Kidney (tissue), 14 donors: ENCODE data around the gene BECN2. TPM values are rescaled to one million over a fixed set of nuclear protein-coding genes. Genes with fewer than 3 reads are reported as not detected.

ENCODE experiments used
- DNase-seq, 5 donors: peaks; one replicate each; pipeline ENCODE4 v3.0.0-alpha.2; 2013 to 2020
- FAIRE-seq: peaks from 2 replicates; lab custom pipeline; 2012; peaks lifted over from hg19 to GRCh38; lab: Jason Lieb, UNC
- H3K27ac ChIP-seq, 2 donors: one replicate each; pipeline ENCODE4 v1.7.0; 2013; ENCODE audit warnings: low read depth in 2 of 2, low read length in 2 of 2, inconsistent platforms in 1 of 2
- H3K27me3 ChIP-seq: one replicate; pipeline ENCODE4 v1.7.1; 2013; ENCODE audit warnings: low read length, inconsistent platforms; ENCODE audit not compliant: control insufficient read depth, insufficient read depth
- H3K36me3 ChIP-seq, 3 donors: one replicate each; pipeline versions ENCODE4 v1.7.0 to v1.7.1; 2013; ENCODE audit warnings: low read length in 3 of 3, control low read depth in 1 of 3, inconsistent platforms in 1 of 3; ENCODE audit not compliant: insufficient read depth in 3 of 3, control insufficient read depth in 2 of 3
- H3K4me1 ChIP-seq, 3 donors: one replicate each; pipeline versions ENCODE4 v1.7.0 to v1.7.1; 2013; ENCODE audit warnings: low read length in 3 of 3, inconsistent platforms in 1 of 3, low read depth in 1 of 3; ENCODE audit not compliant: control insufficient read depth in 2 of 3, insufficient read depth in 2 of 3
- H3K4me3 ChIP-seq, 3 donors: one replicate each; pipeline versions ENCODE4 v1.7.0 to v1.8.1; 2013; ENCODE audit warnings: low read length in 3 of 3, control low read depth in 1 of 3, inconsistent platforms in 1 of 3
- H3K9ac ChIP-seq, 3 donors: one replicate each; pipeline versions ENCODE4 v1.7.0 to v1.7.1; 2013; ENCODE audit warnings: low read length in 3 of 3, control low read depth in 1 of 3, inconsistent platforms in 1 of 3
- H3K9me3 ChIP-seq, 3 donors: one replicate each; pipeline versions ENCODE4 v1.7.0 to v1.7.1; 2013; ENCODE audit warnings: low read length in 3 of 3, control low read depth in 1 of 3, inconsistent platforms in 1 of 3; ENCODE audit not compliant: control insufficient read depth in 2 of 3, insufficient read depth in 1 of 3
- CTCF ChIP-seq: IDR thresholded peaks from 3 replicates; pipeline ENCODE4 v1.5.1; 2012; ENCODE audit warnings: mild to moderate bottlenecking, moderate library complexity, borderline replicate concordance; ENCODE audit not compliant: insufficient read depth; ENCODE audit errors: extremely low read depth
- intact Hi-C: fragments of 100-400 bp; cut with DNase I; formaldehyde crosslinking; loops from one replicate; pipeline ENCODE4 v1.11.1; 2022
- polyA plus RNA-seq: library from polyadenylated mRNA; stranded (reverse); fragments of 350-450 nt; fragmentation: Illumina TruSeq; extraction: RNeasy Lipid Tissue Mini Kit (QIAGEN cat#74804); gene quantifications from one replicate; pipeline ENCODE4 v1.2.3, GENCODE V29; 2014; ENCODE audit warnings: low read depth, low replicate concordance; ENCODE audit not compliant: insufficient read depth
- total RNA-seq: library from RNA; stranded (reverse); fragmentation: NEBNext Ultra II Directional; extraction: Animal tissue kit (Norgen Biotek cat#: 25700); gene quantifications from one replicate; pipeline ENCODE4 v1.2.1, GENCODE V29; 2021
- donor health status: control.
- donor health status: control.
- donor health status: control.
- donor health status: control.
- donor health status: control.
- donor health status: DM: yes; HTN: yes; CAD: no.
- donor health status: Normal renal cell carcinoma (clear cell type).

BECN2 gene
- total and polyA plus RNA-seq, 2 donors from 2014 or later = not detected

- no peaks in the 10 kb centered on the region for H3K36me3 ChIP-seq
- no peaks in the 10 kb centered on the region for H3K27me3 ChIP-seq
- intact Hi-C loops = no loop called here
- FAIRE-seq (no peak), DNase-seq (no peak)
- H3K27ac ChIP-seq = no peak overlapping the region
- TF ChIP-seq CTCF = no peak
- no peaks in the 10 kb centered on the region for H3K4me1 ChIP-seq
- H3K9ac ChIP-seq = no peak overlapping the region
- no peak overlapping the region for H3K4me3 ChIP-seq
- no peaks in the 10 kb centered on the region for H3K9me3 ChIP-seq
These were observed 30.2 kb upstream of the BECN2 start for GRCh38 chr1:241927321-241927720.

GRCh38 chr1:241932845-241933244, 24.7 kb upstream of the BECN2 start:
- DNase-seq = no peak
- intact Hi-C loops = no loop called here
- no peak overlapping the region for H3K4me3 ChIP-seq
- no peaks in the 10 kb centered on the region for H3K36me3 ChIP-seq
- no peak for TF ChIP-seq CTCF
- no peak overlapping the region for H3K27ac ChIP-seq
- H3K4me1 ChIP-seq = no peaks in the 10 kb centered on the region
- no peak for FAIRE-seq
- no peak overlapping the region for H3K9ac ChIP-seq
- H3K27me3 ChIP-seq = no peaks in the 10 kb centered on the region
- no peaks in the 10 kb centered on the region for H3K9me3 ChIP-seq

GRCh38 chr1:241934201-241934848, 23.2 kb upstream of the BECN2 start:
- FAIRE-seq = no peak
- intact Hi-C loops = no loop called here
- TF ChIP-seq CTCF = no peak

GRCh38 chr1:241934866-241935265, 22.7 kb upstream of the BECN2 start:
- FAIRE-seq (no peak), DNase-seq (no peak)
- Histone ChIP-seq H3K9ac (no peak overlapping the region), H3K9me3 (no peaks in the 10 kb centered on the region), H3K36me3 (no peaks in the 10 kb centered on the region), H3K27ac (no peak overlapping the region), H3K4me1 (no peaks in the 10 kb centered on the region), H3K27me3 (no peaks in the 10 kb centered on the region), H3K4me3 (no peak overlapping the region)
- intact Hi-C loops = no loop called here
- TF ChIP-seq CTCF = no peak

More at GRCh38 chr1:241934201-241934848, 23.2 kb upstream of the BECN2 start:
- no peak overlapping the region for H3K9ac ChIP-seq
- H3K4me3 ChIP-seq = no peak overlapping the region
- H3K9me3 ChIP-seq = no peaks in the 10 kb centered on the region
- no peaks in the 10 kb centered on the region for H3K27me3 ChIP-seq
- H3K27ac ChIP-seq = no peak overlapping the region
- peak; percentile 71 to 82 (median 76) for DNase-seq
- no peaks in the 10 kb centered on the region for H3K36me3 ChIP-seq
- H3K4me1 ChIP-seq = no peaks in the 10 kb centered on the region
